Islet precursor cell (in vitro differentiated cells): Measurements from ENCODE around the gene WNK4.
A peak's percentile ranks its signal among the peaks of the same experiment; 100 is the strongest.
"Not testable (repeated sequence)": the region's sequence is repeated elsewhere in the genome, so short reads cannot be mapped to it uniquely, and the experiment has no call there.

ENCODE experiments used
- DNase-seq: peaks from one replicate; pipeline ENCODE4 v3.0.0-alpha.2; 2018

Gene WNK4

DNA sequence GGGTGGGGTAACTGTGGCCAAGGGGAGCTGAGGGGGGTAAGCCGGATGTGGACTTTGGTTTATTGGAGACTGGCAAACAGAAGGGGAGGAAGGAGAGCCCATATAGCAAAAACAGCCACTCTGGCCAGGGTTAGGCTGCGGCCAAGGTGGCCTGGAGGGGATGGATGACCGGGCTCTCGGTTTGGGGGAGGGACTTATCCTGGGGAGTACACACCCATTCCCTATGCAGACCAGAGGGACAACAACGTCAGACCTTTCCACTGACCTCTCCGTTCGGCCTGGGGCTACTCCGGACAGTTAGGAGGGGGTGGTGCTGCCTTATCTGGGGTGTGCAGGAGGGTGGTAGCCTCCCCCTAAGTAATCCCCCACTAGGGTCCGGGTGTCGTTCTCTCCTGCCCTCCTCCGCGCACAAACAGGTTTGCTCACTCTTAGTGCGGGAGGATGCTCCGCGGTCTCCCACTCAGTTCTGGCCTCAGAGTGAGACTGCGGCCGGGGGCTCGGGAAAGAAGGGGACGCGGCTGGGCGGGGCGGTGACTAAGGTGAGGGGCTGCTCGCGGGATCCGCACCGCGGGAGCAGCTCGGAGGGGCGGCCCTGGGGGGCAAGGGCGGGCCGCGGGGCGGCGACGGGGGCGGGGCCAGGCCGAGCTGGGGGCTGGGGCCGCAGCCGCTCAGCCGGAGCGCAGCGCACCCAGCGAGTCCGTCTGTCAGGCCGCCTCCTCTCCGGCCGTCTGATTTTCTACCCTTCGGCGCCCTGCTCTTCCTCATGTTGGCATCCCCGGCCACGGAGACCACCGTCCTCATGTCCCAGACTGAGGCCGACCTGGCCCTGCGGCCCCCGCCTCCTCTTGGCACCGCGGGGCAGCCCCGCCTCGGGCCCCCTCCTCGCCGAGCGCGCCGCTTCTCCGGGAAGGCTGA is at the start of gene WNK4:
WNK4 (plus strand) TSS at position 675 of the 915 bp plus-strand sequence; CDS start at position 764, 89 bp downstream.
- DNase-seq: peak; percentile 87

DNA sequence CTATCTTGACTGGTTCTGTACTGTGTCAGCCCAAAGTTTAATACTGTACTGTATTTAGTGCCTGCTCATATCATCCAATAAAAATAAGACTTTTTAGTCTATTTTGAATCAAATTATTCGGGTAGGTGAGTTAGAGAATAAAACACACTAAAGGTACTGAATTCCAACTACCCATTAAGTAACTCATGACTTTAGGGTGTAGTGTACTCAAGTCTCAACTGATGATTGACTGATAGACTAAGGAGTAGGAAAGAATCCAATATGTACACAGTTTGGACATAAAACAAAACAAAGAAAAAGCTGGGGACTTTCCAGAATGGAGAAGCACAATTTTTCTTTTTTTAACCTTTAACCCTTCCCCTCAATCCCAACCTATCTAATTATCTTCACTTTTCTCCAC is 39.7 kb upstream of the WNK4 start:
- DNase-seq: no peak

DNA sequence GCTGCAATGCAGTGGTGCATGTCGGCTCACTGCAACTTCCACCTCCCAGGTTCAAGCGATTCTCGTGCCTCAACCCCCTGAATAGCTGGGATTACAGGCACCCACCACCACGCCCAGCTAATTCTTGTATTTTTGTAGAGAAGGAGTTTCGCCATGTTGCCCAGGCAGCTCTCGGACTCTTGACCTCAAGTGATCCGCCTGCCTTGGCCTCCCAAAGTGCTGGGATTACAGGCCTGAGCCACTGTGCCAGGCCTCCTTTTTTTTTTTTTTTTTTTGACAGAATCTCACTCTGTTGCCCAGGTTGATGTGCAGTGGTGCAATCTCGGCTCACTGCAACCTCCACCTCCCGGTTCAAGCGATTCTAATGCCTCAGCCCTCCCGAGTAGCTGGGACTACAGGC is 37.5 kb upstream of the WNK4 start:
- not testable (repeated sequence) for DNase-seq

DNA sequence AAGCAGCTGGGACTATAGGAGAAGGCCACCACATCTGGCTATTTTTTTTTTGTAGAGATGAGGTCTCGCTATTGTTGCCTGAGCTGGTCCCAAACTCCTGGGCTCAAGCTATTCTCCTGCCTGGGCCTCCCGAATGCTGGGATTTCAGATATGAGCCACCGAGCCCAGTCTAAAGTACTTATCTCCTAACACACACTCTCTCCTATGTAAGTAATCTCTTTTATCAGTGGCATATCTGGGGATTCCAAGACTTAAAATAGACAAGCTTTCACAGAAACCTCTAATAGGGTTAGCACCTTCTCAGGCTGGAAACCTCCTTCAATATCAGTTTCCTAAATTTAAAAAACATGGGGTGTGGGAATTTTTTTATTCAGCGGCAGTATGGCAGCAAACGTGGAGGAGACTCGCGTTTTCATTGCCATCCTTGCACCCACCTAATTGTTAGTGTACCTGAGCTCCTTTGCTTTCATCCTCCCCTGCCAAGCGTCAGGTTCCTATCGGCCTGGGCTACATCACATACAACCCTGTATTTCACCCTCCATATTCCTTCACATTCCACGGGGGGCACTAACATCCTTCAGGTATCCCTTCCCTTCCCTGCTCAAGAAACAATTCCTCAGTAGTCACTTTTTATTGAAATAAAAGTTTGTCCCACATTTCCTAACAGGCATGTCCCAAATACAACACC is 36.7 kb upstream of the WNK4 start:
- DNase-seq: no peak

DNA sequence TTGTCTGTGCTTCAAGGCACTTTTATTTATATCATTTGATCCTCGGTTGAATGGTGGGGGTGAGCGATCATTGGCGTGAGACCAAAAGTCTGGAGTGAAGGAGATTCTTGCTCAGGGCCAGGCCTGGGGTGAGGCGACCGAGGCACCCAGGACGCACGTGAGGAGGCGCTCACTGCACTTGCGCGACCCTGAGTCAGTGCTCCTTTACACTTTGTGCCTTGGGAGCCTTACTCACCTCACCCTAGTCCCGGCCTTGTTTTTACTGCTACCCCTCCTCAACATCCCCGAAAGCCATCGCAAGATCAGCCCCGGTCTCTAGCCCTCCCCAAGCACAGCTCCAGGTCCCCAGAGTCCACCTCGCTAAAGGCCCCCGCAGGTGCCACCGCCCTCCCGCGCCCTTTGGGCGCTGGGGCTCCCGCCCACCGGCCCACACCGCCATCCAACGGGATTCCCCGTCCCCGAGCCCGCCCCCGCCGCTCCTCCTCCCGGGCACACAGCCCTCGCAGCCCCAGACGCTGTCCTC is 36.1 kb upstream of the WNK4 start:
- peak; percentile 94 for DNase-seq

DNA sequence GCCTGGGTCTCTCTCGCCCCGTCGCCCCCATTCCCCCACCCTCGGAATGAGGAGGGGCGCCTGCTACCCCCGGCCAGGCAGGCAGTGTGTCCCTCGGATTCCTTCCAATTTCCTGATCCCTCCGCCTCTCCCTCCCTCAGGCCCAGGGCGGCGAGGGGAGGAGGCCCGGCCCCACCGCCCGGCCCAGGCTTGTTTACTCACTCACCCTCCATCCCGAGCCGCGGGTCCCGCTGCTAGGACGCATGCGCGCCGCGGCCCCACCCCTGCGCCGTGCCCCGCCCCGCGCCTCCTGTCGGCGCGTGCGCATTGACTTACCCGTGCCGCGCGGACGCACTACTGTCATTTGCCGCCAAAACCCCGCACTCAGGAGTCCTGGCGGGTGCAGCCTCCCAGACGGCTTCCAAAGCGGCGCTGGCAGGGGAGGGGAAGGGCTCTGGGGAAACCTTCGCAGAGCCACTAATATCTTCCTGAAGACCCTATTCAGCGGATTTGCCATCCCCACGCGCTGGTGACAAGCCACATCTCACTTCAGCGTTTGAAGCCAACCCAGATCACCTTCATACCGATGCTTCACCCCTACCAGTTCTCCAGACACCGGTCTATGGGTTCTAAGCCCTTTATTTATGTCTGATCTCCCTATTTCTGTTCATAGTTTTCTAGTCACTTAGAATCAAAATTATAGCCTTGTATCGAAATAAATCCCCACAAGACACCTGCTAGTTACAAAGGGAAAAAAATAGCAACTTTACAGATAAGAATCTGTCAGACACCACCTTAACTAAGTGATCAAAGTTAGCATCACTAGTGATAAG is 35.4 kb upstream of the WNK4 start, which contains the start of gene EZH1:
EZH1 (minus strand) TSS at position 235 of the 812 bp plus-strand sequence. CDS start 16,099 bp downstream, outside the sequence.
- DNase-seq: peak; percentile 98

DNA sequence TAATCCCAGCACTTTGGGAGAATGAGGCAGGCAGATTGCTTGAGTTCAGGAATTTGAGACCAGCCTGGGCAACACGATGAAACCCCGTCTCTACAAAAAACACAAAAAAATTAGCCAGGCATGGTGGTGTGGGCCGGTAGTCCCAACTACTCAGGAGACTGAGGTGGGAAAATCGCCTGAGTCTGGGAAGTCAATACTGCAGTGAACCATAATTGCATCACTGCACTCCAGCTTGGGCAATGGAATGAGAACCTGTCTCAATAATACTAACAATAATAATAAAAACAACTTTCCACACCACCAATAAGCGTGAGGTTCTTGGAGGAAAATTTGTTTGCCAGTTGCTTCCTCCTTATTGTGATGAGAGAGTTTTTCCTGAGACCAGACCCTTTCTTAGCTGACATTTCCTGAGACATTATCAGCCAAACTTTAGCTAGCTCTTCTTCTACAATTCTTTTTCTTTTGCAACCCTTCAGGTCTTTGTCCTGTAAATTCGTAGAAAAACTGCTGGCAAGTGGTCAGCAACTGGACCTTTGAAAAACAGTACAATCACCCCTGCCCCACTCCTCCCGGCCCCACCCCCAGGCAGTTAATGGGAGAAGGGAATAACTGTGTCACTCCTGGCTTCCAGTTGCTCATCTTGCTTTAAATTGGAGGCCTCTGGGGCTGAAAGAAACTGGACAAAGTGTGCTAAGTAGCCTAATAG is 32.1 kb upstream of the WNK4 start:
- no peak for DNase-seq

DNA sequence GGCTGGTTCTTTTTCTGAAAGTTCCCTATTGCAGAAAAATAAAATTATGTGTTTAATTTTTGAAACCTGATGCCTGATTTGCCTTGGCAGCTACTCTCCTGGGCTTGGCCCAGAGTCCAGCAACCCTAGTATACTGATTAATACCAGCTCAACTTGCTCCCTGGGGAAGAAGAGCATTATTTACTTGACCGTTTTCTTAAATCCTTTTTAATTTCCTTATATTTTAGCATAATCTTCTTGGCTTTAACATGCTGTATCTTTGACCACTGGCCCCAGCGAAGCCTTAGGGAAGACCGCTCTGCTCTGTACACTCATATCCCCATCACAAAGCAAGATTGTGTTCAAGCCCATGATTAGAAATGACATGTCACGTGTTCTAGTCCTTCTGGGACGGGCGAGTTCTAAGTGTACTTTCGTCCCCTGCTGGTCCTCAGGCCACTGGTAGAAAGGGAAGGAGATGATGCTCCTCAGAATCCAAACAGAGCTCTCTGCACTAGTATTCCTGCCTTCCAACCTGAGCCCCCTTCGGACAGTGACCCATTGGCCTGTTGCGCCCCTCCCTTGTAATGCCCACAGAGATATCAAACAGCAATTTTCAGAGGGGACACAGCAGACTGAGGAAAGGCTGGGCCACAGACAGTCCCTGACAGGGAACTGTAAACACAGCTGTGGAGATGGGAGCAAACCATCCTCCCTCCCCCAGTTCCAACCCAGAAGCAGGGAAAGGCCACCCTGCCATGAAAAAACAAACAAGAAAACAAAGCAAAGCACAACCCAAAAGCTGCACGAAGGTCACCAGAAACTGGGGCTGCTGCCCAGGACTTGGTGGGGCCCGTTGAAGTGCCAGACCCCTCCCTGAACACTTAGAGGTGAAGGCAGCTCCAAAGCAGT is 31.3 kb upstream of the WNK4 start:
- no peak for DNase-seq

DNA sequence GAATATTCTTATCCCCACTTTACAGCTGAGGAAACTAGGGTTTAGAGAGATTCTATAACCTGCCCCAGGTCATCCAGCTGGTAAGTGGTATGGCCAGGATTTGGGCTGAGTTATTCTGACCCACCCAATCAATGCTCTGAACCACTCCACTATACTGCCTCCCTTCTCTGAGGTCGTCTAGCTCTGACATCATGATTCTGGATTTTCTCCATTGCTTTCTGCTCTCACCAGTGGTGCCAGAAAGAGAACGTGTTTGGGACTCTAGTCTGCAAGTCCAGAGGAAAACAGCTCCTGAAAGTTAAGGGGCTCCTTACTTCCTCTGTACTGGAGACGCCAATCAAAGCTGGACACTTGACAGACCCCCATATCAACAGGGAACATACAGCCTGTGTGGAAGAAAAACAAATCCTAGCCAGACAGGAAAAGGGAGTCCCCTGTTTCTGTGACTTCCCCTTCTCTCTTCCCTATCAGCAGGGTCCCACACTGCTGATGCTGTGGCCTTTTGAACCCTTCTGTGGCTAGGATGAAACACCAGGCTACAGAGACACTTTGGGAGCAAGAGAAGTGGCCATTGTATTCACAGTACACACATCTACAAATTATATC is 29.6 kb upstream of the WNK4 start:
- DNase-seq: no peak

DNA sequence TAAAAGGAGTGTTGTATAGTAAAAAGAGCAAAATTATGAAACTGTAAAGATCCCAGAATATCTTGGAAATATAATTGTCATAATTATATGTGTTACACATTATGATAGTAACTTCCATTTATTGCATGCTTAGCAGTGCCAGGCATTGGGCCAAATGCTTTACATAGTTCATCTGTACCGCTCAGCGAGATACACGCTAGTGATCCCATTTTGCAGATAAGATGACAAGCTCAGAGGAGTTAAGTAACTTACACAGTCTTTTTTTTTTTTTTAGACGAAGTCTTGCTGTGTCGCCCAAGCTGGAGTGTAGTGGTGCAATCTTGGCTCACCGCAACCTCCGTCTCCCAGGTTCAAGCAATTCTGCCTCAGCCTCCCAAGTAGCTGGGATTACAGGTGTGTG is 28.8 kb upstream of the WNK4 start:
- DNase-seq: no peak

DNA sequence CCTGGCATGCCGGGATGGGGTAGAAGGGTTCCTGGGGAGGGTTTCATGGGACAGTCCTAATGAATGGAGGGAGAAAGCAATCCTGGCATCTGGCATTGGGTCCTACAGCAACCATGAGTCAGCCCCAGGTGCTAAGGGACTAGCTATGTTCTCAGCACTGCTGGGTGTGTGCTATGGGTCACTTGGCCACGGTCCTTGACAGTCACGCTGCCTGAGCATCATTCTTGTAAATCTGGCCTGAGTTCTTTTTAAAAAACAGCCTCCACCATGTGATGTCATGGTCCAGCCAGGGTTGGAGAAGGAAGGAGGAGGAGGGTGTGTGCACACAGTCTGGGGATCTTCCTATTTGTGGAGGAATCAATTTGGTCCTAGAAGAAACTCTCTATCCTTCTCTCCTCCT is 25.6 kb upstream of the WNK4 start:
- DNase-seq: no peak

DNA sequence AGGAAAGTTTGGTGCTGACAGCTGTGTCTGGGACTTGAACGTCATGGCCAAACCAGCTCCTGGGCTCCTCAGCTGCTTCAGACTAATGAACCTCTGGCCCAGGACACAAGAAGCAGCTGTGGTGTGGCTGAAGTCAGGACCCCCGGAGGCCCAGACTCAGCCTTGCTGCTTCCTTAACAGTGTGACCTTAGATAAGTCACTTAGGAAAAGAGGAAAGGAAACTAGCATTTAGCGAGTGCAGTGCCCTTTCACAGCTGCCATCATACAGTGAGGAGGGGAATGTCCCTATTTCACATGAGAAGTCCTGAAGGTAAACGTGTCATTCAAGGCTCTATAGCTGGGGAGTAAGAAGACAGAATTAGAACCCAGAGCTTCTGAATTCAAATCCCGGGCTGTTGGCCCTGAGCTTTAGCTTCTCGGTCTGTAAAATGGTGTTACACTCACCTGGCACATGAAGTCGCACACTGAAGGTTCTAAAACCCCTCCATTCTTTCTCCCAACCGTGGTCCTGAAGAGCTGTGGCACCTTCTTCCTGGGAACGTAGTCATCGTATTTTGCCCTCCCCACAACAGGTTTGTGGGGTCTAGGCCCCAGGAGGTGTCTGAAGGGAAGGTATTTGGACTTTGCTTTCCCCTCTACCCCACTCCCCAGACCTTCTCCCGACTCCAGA is 20.3 kb upstream of the WNK4 start:
- no peak for DNase-seq

DNA sequence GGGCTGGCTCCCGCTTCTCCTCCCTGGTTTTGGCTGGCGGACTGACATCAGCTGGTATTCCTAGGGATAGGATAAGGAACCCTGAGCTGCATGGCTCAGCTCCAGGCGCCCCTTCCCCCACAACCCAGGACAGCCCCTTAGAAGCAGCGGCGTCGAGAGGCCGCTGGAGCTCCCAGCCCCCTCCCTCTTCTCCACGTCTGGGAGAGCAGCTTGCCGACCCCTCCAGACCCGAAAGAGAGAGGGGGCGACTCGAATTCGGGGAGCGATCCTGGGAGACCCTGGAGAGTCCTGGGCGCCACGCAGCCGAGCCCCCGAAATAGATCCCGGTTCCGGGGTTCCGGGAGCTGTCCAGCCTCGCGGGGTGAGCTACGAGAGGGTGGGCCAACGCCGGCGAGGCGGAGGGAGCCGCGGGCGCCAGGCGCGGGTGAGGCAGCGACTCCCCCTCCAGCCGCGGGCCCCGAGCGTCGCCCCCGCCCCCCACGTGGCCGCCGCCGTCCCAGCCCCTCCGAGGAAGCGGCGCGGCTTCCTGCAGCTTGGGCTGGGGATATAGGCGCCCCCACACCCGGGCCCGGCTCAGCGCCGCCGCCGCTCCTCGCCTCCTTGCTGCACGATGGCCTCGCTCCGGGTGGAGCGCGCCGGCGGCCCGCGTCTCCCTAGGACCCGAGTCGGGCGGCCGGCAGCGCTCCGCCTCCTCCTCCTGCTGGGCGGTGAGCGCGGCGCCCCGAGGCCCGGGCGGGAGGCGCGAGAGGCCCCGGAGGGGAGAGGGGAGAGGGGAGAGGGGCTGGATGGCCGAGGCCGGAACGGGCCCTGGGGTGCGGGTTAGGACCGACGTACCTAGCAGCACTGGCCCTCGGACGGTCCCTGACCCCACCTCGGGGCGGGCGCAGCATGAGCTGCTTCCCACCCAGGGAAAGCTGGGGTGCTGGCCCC is 19.5 kb upstream of the WNK4 start, which contains the start of gene RAMP2:
RAMP2 (plus strand) TSS at position 576 of the 930 bp plus-strand sequence; CDS start at position 611, 35 bp downstream.
- peak; percentile 70 for DNase-seq

DNA sequence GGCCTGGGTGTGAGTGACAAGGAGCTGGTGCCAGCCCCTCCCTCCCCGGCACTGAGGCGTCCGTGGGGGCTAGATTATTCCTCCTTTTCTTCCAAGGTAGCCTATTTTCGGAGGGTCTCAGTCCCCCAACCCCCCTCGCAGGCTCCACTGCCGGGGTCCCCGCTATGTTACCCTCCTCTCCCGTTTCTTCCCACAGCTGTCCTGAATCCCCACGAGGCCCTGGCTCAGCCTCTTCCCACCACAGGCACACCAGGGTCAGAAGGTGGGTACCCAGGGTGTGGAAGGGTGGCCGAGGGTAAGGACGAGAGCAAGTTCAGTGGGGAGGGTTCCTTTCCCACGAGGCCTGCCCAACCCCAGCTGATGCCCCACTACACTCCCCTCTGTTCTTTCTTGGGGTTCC is 18.8 kb upstream of the WNK4 start:
- no peak for DNase-seq

DNA sequence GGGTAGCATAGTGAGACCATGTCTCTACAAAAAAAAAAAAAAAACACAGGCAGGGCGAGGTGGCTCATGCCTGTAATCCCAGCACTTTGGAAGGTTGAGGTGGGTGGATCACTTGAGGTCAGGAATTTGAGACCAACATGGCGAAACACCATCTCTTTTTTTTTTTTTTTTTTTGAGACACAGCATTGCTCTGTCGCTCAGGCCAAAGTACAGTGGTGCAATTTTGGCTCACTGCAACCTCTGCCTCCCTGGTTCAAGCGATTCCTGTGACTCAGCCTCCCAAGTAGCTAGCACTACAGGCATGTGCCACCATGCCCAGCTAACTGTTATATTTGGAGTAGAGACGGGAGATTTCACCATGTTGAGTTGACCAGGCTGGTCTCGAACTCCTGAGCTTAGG is 14.3 kb upstream of the WNK4 start:
- DNase-seq: no peak

DNA sequence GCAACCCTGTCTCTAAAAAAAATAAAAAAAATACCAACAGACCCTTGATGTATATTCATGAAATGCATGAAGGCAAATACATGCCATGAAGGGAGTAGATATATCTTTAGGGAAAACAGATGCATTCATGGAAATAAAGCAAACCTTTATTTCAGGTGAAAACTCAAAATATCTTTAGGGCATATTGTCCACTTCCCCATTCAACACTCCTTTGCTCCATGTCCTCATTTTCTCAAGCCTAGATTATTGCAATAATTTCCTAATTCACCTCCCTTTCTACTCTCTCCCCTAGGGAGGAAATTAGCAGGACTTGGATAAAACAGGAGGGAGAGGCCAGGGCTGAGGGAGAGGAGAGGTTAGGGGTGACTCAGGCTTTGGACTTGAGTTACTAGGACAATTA is 12.9 kb upstream of the WNK4 start:
- DNase-seq: no peak

DNA sequence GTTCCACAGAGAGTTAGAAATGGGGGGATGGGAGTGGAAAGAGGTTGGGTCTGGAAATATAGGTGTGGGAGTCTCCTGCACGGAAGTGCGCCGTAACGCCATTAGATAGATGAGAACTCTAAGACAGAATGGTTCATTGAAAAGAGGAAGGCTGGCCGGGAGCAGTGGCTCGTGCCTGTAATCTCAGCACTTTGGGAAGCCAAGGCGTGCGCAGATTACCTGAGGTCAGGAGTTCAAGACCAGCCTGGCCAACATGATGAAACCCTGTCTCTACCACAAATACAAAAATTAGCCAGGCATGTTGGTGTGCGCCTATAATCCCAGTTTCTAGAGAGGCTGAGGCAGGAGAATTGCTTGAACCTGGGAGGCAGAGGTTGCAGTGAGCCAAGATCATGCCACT is 12.4 kb upstream of the WNK4 start:
- DNase-seq: not testable (repeated sequence)

DNA sequence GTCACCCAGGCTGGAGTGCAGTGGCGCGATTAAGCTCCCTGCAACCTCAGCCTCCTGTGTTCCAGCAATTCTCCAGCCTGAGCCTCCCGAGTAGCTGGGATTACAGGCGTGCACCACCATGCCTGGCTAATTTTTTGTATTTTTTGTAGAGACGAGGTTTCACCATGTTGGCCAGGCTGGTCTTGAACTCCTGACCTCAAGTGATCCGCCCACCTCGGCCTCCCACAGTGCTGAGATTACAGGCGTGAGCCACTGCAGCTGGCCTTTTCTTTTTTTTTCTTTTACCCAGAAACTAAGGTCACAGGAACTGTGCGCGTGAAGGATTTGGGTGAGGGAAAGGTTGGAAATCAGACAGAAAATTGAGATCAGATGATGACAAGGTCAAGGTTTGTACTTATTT is 10.4 kb upstream of the WNK4 start:
- DNase-seq: not testable (repeated sequence)

DNA sequence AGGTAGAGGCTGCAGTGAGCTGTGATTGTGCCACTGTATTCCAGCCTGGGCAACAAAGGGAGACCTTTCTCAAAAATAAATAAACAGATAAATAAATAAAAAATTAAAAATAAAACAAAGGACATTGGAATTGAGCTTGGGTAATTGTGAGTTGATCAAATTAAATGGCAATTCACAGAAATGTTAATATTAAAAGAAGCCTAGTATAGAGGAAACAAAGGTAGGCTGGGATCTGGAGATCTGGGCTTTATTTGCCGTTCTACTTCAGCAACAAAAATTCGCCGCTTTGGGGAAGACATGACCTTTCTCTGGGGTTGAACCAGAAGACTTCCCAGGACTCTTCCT is 7.5 kb upstream of the WNK4 start:
- DNase-seq: no peak
